A549 (cell line): ENCODE data around the gene CXorf66. TPM values are rescaled to one million over a fixed set of nuclear protein-coding genes. Genes with fewer than 3 reads are reported as not detected.

ENCODE experiments used
- ATAC-seq, 2 experiments: fragments of 200-7000 bp in 1 of 2; fragments of >200 bp in 1 of 2; cut with Nextera tagmentation in 1 of 2; cut with Tn5 transposase in 1 of 2; 3 replicates each; pipeline versions ENCODE4 v1.8.0 to v1.9.1; 2018 to 2020; ENCODE audit warnings: mild to moderate bottlenecking in 1 of 2, moderate library complexity in 1 of 2
- CTCF ChIA-PET: fragments of 300-600 bp; sonication (Branson Sonifier 250); formaldehyde crosslinking; extraction: SDS; loops from one replicate; lab custom pipeline; 2021; ENCODE audit warnings: antibody characterized with exemption, inconsistent platforms; lab: Yijun Ruan, JAX
- POLR2A ChIA-PET: fragments of 350-600 bp; formaldehyde crosslinking; extraction: SDS; loops from one replicate; lab custom pipeline; 2021; ENCODE audit warnings: antibody characterized with exemption, inconsistent platforms; lab: Yijun Ruan, JAX
- DNase-seq, 2 experiments: peaks; one replicate each; pipeline versions ENCODE4 v3.0.0 to v3.0.0-alpha.2; 2011 to 2016; ENCODE audit warnings: low read depth in 1 of 2, low spot score in 1 of 2
- FAIRE-seq: peaks from 2 replicates; lab custom pipeline; 2011; peaks lifted over from hg19 to GRCh38; lab: Jason Lieb, UNC
- H3K27ac ChIP-seq, 2 experiments: fragments of >200 bp; sonication (Bioruptor Twin); formaldehyde crosslinking; 3 replicates each; pipeline ENCODE4 v1.5.1; 2016 to 2017
- H3K4me1 ChIP-seq: fragments of >200 bp; sonication (Bioruptor Twin); formaldehyde crosslinking; 3 replicates; pipeline ENCODE4 v1.6.1; 2016
- H3K4me2 ChIP-seq: fragments of >200 bp; sonication (Bioruptor Twin); formaldehyde crosslinking; 3 replicates; pipeline ENCODE4 v1.6.1; 2016
- H3K4me3 ChIP-seq: fragments of >200 bp; sonication (Bioruptor Twin); formaldehyde crosslinking; 3 replicates; pipeline ENCODE4 v1.5.1; 2016
- H3K9me3 ChIP-seq: fragments of >200 bp; sonication (Bioruptor Twin); formaldehyde crosslinking; 3 replicates; pipeline ENCODE4 v1.6.1; 2016
- CHD2 ChIP-seq: fragments of 150-350 bp; IDR thresholded peaks from 2 replicates; pipeline ENCODE4 v1.6.1; 2014; ENCODE audit warnings: low read length; ENCODE audit not compliant: partially characterized antibody
- EHF ChIP-seq: fragments of 250-450 bp; sonication (Bioruptor Pico); IDR thresholded peaks from 2 replicates; pipeline ENCODE4 v1.5.0; 2020; ENCODE audit warnings: mild to moderate bottlenecking
- EHMT2 ChIP-seq: fragments of 200-600 bp; sonication (generic); IDR thresholded peaks from 2 replicates; pipeline ENCODE4 v1.6.1; 2016; ENCODE audit warnings: antibody characterized with exemption, low read depth, mild to moderate bottlenecking, moderate library complexity
- ESRRA ChIP-seq: fragments of 150-350 bp; IDR thresholded peaks from 2 replicates; pipeline ENCODE4 v1.6.1; 2014; ENCODE audit warnings: mild to moderate bottlenecking, low read length, borderline replicate concordance
- FOSL2 ChIP-seq, 2 experiments: fragments of 450-650 bp in 1 of 2; fragments of >200 bp in 1 of 2; sonication (Bioruptor Twin) in 1 of 2; formaldehyde crosslinking; IDR thresholded peaks; 2 replicates each; pipeline versions ENCODE4 v1.5.0 to v1.6.1; 2016 to 2020; ENCODE audit warnings: mild to moderate bottlenecking in 1 of 2, moderate library complexity in 1 of 2
- JUN ChIP-seq, 2 experiments: fragments of >200 bp; sonication (Bioruptor Twin); formaldehyde crosslinking; IDR thresholded peaks; 2 replicates in 1 of 2; 3 replicates in 1 of 2; pipeline ENCODE4 v1.6.1; 2016 to 2017
- MAFK ChIP-seq: fragments of 450-650 bp; IDR thresholded peaks from 2 replicates; pipeline ENCODE4 v1.6.1; 2014; ENCODE audit not compliant: partially characterized antibody
- MYC ChIP-seq: IDR thresholded peaks from 2 replicates; pipeline ENCODE4 v1.6.1; 2012; ENCODE audit warnings: mild to moderate bottlenecking, inconsistent platforms, low read length, improper control_type of control experiment, borderline replicate concordance
- POLR2A ChIP-seq: IDR thresholded peaks from 2 replicates; pipeline ENCODE4 v1.6.1; 2012; ENCODE audit warnings: mild to moderate bottlenecking, low read length
- RNF2 ChIP-seq: fragments of 200-600 bp; sonication (generic); IDR thresholded peaks from 2 replicates; pipeline ENCODE4 v1.6.1; 2016; ENCODE audit warnings: low read depth, mild to moderate bottlenecking, antibody characterized with exemption, moderate library complexity, borderline replicate concordance
- SREBF2 ChIP-seq: fragments of 450-650 bp; IDR thresholded peaks from 2 replicates; pipeline ENCODE4 v1.6.1; 2014; ENCODE audit warnings: mild to moderate bottlenecking, moderate library complexity
- ZC3H11A ChIP-seq: fragments of 450-650 bp; IDR thresholded peaks from 2 replicates; pipeline ENCODE4 v1.6.1; 2014; ENCODE audit warnings: antibody characterized with exemption, mild to moderate bottlenecking
- ZFP36 ChIP-seq: fragments of 450-650 bp; IDR thresholded peaks from 2 replicates; pipeline ENCODE4 v1.6.1; 2014; ENCODE audit warnings: borderline replicate concordance; ENCODE audit not compliant: partially characterized antibody
- ZNF302 ChIP-seq: fragments of 250-450 bp; sonication (Bioruptor Pico); IDR thresholded peaks from 2 replicates; pipeline ENCODE4 v1.9.0; 2021; ENCODE audit warnings: inconsistent platforms, mild to moderate bottlenecking, moderate library complexity
- WGBS: methylation state at CpG from one replicate; pipeline ENCODE4 v1.1.6; 2017; ENCODE audit errors: missing lambda C conversion rate; 5-methylcytosine and 5-hydroxymethylcytosine counted together
- polyA plus RNA-seq, 4 experiments: library from polyadenylated mRNA; depleted of rRNA in 3 of 4; stranded (reverse); fragments of >200 nt; fragmentation: RNase III in 1 of 4; extraction: RNeasy Plus Mini Kit Qiagen cat#74134 plus additional on column Dnase treatment in 1 of 4; gene quantifications; 2 replicates in 3 of 4; 3 replicates in 1 of 4; pipeline ENCODE4 v1.2.3, GENCODE V29; 2011 to 2017
- small RNA-seq, 6 experiments: library from RNA; depleted of rRNA; stranded (forward); fragments of <200 nt; gene quantifications; one replicate each; pipeline ENCODE3, GENCODE V24; 2012
- TF ChIP-seq, protein P1 (sequence below): IDR thresholded peaks from 2 replicates; pipeline ENCODE4 v1.6.1; 2012
- TF ChIP-seq, protein P2 (sequence below): fragments of 150-350 bp; IDR thresholded peaks from 2 replicates; pipeline ENCODE4 v1.6.1; 2014; ENCODE audit warnings: low read depth, mild to moderate bottlenecking, low read length
- TF ChIP-seq, protein P3 (sequence below): fragments of 450-650 bp; IDR thresholded peaks from 2 replicates; pipeline ENCODE4 v1.6.1; 2014; ENCODE audit warnings: antibody characterized with exemption
- TF ChIP-seq, protein P4 (sequence below): IDR thresholded peaks from 2 replicates; pipeline ENCODE4 v1.6.1; 2012; ENCODE audit warnings: low read depth, borderline replicate concordance
- TF ChIP-seq, protein P5 (sequence below): fragments of 250-450 bp; sonication (Bioruptor Pico); IDR thresholded peaks from 2 replicates; pipeline ENCODE4 v1.5.0; 2020; ENCODE audit warnings: low read depth, mild to moderate bottlenecking, moderate library complexity

Gene CXorf66
- polyA plus RNA-seq, 2 of the 4 experiments (the other 2 are of a cell fraction), result not detected

DNA sequence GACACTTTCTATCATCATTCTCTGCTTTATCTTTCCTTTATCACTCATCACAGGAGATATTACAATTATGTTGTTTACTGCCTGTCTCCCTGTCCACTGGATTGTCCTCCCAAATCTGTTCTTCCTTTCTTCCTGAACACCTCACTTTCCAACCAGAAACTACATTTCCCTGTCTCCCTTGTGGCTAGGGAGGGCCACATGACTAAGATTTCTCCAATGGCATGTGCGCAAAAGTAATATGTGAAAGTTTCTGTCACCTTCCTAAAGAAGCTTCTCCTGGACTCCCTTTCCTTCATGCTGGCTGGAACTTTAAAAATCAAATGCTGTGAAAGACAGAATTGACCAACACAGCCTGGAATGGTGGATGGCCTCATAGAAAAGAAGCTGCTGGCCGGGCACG lies 58.2 kb downstream of the CXorf66 start:
- FAIRE-seq, result no peak
- whole genome bisulfite sequencing, result 100% methylated on average over 3 of the region's 3 CpGs
- no peak for ATAC-seq
- no peaks in the 10 kb centered on the region for H3K9me3 ChIP-seq
- H3K4me1 ChIP-seq, result no peaks in the 10 kb centered on the region
- no peak overlapping the region for H3K4me3 ChIP-seq
- CTCF ChIA-PET, result no interaction called here
- TF ChIP-seq MYC (no peak), SREBF2 (no peak), RNF2 (no peak), ZC3H11A (no peak), JUN (IDR thresholded peaks at IDR 0.05) (no peak), CHD2 (no peak), EHF (CRISPR knock-in tag) (no peak)
- TF ChIP-seq, protein P1, sequence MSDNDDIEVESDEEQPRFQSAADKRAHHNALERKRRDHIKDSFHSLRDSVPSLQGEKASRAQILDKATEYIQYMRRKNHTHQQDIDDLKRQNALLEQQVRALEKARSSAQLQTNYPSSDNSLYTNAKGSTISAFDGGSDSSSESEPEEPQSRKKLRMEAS, result no peak
- TF ChIP-seq, protein P2, sequence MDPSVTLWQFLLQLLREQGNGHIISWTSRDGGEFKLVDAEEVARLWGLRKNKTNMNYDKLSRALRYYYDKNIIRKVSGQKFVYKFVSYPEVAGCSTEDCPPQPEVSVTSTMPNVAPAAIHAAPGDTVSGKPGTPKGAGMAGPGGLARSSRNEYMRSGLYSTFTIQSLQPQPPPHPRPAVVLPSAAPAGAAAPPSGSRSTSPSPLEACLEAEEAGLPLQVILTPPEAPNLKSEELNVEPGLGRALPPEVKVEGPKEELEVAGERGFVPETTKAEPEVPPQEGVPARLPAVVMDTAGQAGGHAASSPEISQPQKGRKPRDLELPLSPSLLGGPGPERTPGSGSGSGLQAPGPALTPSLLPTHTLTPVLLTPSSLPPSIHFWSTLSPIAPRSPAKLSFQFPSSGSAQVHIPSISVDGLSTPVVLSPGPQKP, result no peak
- TF ChIP-seq, protein P3, sequence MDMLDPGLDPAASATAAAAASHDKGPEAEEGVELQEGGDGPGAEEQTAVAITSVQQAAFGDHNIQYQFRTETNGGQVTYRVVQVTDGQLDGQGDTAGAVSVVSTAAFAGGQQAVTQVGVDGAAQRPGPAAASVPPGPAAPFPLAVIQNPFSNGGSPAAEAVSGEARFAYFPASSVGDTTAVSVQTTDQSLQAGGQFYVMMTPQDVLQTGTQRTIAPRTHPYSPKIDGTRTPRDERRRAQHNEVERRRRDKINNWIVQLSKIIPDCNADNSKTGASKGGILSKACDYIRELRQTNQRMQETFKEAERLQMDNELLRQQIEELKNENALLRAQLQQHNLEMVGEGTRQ, result no peak
- H3K4me2 ChIP-seq, result no peak overlapping the region
- POLR2A ChIA-PET, result no interaction called here
- H3K27ac ChIP-seq, result no peak overlapping the region
- no peak for DNase-seq

DNA sequence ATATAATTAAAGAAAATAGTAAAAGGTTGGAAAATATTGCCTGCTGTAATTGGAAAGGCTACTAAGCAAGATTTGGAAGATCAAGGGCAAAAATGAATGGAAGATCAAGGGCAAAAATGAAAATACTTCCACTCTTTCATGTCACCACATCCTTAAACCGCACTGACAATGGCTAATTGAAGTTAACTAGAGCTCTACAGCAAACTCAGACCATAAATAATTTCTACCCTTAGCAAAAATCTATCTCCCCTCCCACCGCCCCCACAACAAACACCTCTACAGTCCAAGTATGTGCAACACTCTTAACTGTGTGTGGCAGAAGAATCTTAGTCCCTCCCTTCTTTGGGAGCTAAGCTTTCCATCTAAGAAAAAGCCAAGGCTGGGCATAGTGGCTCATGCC lies 59.6 kb downstream of the CXorf66 start:
- Histone ChIP-seq H3K4me3 (no peak overlapping the region), H3K9me3 (no peaks in the 10 kb centered on the region), H3K4me1 (no peaks in the 10 kb centered on the region), H3K4me2 (no peak overlapping the region), H3K27ac (no peak overlapping the region)
- no peak for ATAC-seq
- CTCF ChIA-PET, result no interaction called here
- FAIRE-seq, result no peak
- no peak for DNase-seq
- TF ChIP-seq MAFK, result no peak
- TF ChIP-seq, protein P4, sequence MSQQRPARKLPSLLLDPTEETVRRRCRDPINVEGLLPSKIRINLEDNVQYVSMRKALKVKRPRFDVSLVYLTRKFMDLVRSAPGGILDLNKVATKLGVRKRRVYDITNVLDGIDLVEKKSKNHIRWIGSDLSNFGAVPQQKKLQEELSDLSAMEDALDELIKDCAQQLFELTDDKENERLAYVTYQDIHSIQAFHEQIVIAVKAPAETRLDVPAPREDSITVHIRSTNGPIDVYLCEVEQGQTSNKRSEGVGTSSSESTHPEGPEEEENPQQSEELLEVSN, result no peak
- TF ChIP-seq FOSL2 (IDR thresholded peaks at IDR 0.05), result no peak
- TF ChIP-seq FOSL2 (CRISPR knock-in tag; IDR thresholded peaks at IDR 0.05), result no peak
- no peak for TF ChIP-seq ZFP36
- no peak for TF ChIP-seq EHMT2
- TF ChIP-seq POLR2A, result no peak
- no peak for TF ChIP-seq ESRRA
- TF ChIP-seq ZNF302 (CRISPR knock-in tag), result no peak
- TF ChIP-seq, protein P5, sequence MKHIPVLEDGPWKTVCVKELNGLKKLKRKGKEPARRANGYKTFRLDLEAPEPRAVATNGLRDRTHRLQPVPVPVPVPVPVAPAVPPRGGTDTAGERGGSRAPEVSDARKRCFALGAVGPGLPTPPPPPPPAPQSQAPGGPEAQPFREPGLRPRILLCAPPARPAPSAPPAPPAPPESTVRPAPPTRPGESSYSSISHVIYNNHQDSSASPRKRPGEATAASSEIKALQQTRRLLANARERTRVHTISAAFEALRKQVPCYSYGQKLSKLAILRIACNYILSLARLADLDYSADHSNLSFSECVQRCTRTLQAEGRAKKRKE (CRISPR knock-in tag), result no peak
- 98% methylated on average over 2 of the region's 2 CpGs for WGBS
- POLR2A ChIA-PET, result no interaction called here

Small RNA genes within 50 kb of the gene (small RNA-seq; reads per million reads assigned to genes)
- gene MIR505, result 9.9 to 111 (median 72.3) reads per million in 6 experiments
- gene RF00425, result 0 to 0.26 (median 0) reads per million in 6 experiments

Other genes starting within 250 kb of the CXorf66 start
- 28.6 and 34.3 TPM in 2 replicates for gene ATP11C, start 32.5 kb downstream of the CXorf66 start, polyA plus RNA-seq (2011; rRNA removed)
- gene ATP11C, start 32.5 kb downstream of the CXorf66 start, polyA plus RNA-seq (2017; fragmentation: RNase III; extraction: RNeasy Plus Mini Kit Qiagen cat#74134 plus additional on column Dnase treatment), result 14.9 to 16.9 TPM (median 16.4 TPM) in 3 replicates